Ramos (cell line): ENCODE measurements around the gene PRSS50.
"Not testable (repeated sequence)": the region's sequence is repeated elsewhere in the genome, so short reads cannot be mapped to it uniquely, and the experiment has no call there.

Source experiments
- in situ Hi-C: fragments of 300-500 bp; cut with MboI; formaldehyde crosslinking; loops from one replicate; pipeline ENCODE4 v1.14.3; 2022; ENCODE audit warnings: low sequenced_read_pairs; ENCODE audit not compliant: unreplicated experiment

Gene PRSS50

GRCh38 chr3:46717447-46718231, at the start of gene PRSS50:
Gene PRSS50, minus strand, starts transcription at chr3:46717869. Its CDS starts 45 bp downstream, at chr3:46717824.
- in situ Hi-C loops, result loop anchor here (10.0 to 25.0 kb wide), 2 partner anchors 295 to 647 kb away; no protein-coding TSS in a partner anchor

- in situ Hi-C loops, result no loop called here
Measured at GRCh38 chr3:46764206-46764605, 46.5 kb upstream of the PRSS50 start.

GRCh38 chr3:46763178-46763577, 45.5 kb upstream of the PRSS50 start:
- in situ Hi-C loops, result no loop called here

GRCh38 chr3:46759239-46760167, 41.8 kb upstream of the PRSS50 start:
- in situ Hi-C loops, result no loop called here

- in situ Hi-C loops, result no loop called here
Measured at GRCh38 chr3:46756642-46757041, 39.0 kb upstream of the PRSS50 start.

GRCh38 chr3:46755646-46756045, 38.0 kb upstream of the PRSS50 start:
- in situ Hi-C loops, result no loop called here

GRCh38 chr3:46753127-46753526, 35.5 kb upstream of the PRSS50 start:
- in situ Hi-C loops, result not testable (repeated sequence)

GRCh38 chr3:46750555-46751038, 32.9 kb upstream of the PRSS50 start:
- in situ Hi-C loops, result no loop called here

- in situ Hi-C loops, result no loop called here
Measured at GRCh38 chr3:46749129-46749528, 31.5 kb upstream of the PRSS50 start.

- in situ Hi-C loops, result no loop called here
Measured at GRCh38 chr3:46748170-46748569, 30.5 kb upstream of the PRSS50 start.

GRCh38 chr3:46746711-46747110, 29.0 kb upstream of the PRSS50 start:
- in situ Hi-C loops, result no loop called here

- in situ Hi-C loops, result no loop called here
Measured at GRCh38 chr3:46742992-46743585, 25.4 kb upstream of the PRSS50 start.

GRCh38 chr3:46739565-46739964, 21.9 kb upstream of the PRSS50 start:
- in situ Hi-C loops, result not testable (repeated sequence)

- in situ Hi-C loops, result no loop called here
Measured at GRCh38 chr3:46737329-46737731, 19.7 kb upstream of the PRSS50 start.

GRCh38 chr3:46736006-46736872, 18.6 kb upstream of the PRSS50 start:
- in situ Hi-C loops, result no loop called here

- in situ Hi-C loops, result no loop called here
Measured at GRCh38 chr3:46734773-46735172, 17.1 kb upstream of the PRSS50 start.

GRCh38 chr3:46733026-46733800, 15.5 kb upstream of the PRSS50 start:
- in situ Hi-C loops, result no loop called here

GRCh38 chr3:46731795-46732194, 14.1 kb upstream of the PRSS50 start:
- in situ Hi-C loops, result no loop called here

- in situ Hi-C loops, result no loop called here
Measured at GRCh38 chr3:46730819-46731218, 13.2 kb upstream of the PRSS50 start.
